HG03045 (cell line): Measurements from ENCODE around the gene COL7A1.

Source experiments
- ATAC-seq: cut with Tn5 transposase; IDR thresholded peaks from one replicate; pipeline ENCODE4 v1.9.1; 2021; ENCODE audit warnings: mild to moderate bottlenecking, moderate library complexity; ENCODE audit not compliant: unreplicated experiment

COL7A1 gene

DNA sequence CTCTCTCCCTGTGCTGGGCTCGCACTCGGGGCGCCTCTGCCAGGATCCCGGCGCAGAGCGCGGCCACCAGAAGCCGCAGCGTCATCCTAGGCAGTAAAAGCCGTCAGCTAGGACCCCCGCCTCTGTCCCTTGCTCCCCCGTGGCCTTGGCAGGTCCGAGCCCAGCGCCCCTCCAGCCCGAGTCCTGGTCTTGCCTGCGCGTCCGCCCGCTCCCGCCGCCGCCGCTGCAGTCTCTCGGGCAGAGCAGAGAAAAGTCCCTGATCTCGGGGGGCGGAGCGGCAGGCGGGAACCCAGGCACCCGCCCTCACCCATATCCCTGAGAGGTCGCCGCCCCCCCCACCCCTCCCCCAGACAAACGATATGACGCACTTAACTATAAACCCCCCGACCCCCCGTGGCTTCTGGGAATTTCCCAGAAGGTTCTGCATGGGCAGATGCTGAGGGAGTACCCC lies at the start of gene COL7A1:
COL7A1 (minus strand) TSS at position 255 of the 451 bp plus-strand sequence; CDS start at position 85, 170 bp downstream.
- no peak for ATAC-seq

DNA sequence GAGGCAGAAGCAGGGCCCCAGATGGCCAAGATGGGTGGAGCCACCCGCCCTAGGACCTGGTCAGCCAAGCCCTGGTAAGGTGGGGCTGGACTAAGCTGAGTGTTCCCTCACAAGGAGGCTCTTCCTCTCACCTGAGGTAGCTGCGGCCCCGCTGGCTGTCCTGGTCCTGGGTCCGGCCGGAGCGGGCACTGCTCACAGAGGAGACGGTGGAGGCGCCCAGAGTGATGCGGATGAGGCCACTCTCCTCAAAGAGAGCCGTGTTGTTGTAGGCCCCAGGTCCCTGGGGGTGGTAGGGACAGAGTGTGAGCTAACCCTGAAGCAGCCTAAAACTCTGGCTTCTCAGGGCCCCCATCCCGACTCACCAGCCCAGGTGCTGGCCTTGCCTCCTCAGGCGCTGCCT lies 47.5 kb upstream of the COL7A1 start:
- ATAC-seq: no peak

DNA sequence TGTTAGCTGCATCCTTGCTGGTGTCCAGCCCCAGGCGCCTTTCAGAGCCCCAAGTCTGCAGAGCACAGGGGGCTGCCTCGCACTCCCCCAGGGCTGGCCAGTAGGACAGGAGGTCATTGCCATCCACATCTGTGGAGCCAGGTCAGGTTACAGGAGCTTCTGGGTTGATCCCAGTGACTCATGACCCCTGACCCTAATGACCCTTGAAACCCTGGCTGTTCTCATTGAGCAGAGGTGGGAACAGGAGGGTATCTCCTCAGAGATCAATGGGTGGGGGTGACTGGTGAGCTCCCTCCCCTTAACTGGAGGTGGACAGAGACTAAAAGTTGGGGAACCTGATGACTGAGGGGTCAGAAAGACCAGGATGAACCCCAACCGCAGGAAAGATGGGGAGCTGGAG lies 46.3 kb upstream of the COL7A1 start:
- ATAC-seq: no peak

GRCh38 chr3:48639944-48640606 lies 44.9 kb upstream of the COL7A1 start:
- ATAC-seq: no peak

- no peak for ATAC-seq
These were observed 42.2 kb upstream of the COL7A1 start for GRCh38 chr3:48637305-48637704.

- no peak for ATAC-seq
These were observed 41.1 kb upstream of the COL7A1 start for GRCh38 chr3:48636149-48636655.

DNA sequence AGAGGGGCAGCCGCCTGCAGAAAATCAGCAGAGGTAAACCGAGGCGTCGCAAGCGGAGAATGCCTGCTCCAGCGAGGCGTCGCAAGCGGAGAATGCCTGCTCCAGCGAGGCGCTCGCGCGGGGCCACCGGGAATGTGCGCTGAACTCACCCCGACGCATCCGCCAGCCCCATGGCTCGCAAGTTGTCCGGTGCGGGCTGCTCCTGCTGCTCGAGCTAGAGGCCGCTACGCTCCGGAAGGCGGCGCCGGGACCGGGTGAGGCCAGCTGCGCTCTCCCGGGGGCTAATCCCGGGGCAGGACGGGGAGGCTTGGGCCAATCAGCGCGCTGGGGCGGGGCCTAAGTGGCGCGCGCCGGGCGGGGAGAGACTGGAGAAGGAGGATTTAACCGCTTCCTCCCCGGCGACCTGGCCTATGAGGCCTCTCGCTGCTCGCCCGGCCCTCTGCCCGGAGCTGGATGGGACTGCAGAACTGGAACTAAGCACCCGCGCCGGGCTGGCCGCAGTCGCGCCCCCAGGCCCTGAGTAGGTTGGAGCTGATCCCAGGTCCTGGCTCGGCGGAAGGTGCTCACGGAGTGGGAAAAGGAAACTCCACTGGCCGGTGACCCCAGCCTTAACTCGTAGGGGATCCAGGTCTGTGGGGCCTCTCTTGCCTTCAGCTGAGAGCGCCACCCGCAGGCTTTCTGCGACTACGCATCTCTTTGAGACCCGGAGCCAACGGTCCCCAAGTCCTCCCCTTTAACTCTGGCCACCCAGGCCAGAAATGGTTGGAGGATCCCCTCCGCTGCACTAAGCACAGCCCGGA lies 40.3 kb upstream of the COL7A1 start, which contains the start of gene SLC26A6:
SLC26A6 (minus strand) TSS at position 240 of the 800 bp plus-strand sequence; CDS start at position 172, 68 bp downstream.
- ATAC-seq: peak; percentile 90

DNA sequence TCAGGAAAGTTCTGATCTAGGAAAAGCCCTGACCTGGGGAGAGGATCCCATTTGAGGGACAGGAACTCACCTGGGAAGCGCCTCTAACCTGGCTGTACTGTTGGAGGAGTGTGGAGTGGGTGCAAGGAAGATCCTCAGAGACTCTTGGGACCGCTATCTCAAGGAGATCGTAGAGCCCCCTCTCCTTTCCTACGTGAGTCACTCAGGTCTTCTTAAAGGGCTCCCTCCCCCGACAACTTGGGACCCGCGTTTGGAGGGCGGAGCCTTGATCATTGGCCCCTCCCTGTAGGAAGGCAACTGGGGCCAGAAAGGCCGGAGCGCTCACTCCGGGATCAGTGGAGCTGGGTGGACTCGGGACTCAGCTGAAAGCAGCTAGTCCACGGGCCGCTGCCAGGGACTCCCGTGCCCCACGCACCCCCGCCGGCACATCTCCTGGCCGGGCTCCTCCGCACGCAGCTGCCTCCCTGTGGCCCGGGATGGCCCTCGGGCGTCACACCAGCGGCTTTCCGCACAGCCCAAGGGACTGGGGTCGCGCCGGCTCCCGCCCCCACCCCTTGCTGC lies 39.6 kb upstream of the COL7A1 start:
- peak; percentile 24 for ATAC-seq

DNA sequence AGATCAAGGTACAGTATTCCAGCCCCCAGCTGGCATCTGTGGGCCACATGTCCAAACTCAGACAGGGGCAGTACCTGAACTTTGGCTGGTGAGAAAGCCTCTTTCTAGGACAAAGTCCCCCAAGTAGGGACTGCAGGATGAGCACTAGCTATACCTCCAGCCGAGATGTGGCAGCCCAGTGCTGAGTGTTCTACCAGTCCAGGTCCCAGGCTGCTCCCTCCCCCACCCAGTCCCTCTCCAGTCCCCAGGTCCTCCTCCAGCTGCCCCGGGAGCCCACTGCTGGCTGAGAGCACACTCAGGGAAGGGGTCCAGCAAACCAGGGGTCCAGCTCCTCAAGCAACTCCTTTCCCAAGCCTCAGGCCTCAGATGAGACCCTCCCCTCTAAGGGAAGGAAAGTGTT lies 38.6 kb upstream of the COL7A1 start:
- ATAC-seq: no peak

- ATAC-seq: no peak
These were observed 38.1 kb upstream of the COL7A1 start for GRCh38 chr3:48633256-48633655.

DNA sequence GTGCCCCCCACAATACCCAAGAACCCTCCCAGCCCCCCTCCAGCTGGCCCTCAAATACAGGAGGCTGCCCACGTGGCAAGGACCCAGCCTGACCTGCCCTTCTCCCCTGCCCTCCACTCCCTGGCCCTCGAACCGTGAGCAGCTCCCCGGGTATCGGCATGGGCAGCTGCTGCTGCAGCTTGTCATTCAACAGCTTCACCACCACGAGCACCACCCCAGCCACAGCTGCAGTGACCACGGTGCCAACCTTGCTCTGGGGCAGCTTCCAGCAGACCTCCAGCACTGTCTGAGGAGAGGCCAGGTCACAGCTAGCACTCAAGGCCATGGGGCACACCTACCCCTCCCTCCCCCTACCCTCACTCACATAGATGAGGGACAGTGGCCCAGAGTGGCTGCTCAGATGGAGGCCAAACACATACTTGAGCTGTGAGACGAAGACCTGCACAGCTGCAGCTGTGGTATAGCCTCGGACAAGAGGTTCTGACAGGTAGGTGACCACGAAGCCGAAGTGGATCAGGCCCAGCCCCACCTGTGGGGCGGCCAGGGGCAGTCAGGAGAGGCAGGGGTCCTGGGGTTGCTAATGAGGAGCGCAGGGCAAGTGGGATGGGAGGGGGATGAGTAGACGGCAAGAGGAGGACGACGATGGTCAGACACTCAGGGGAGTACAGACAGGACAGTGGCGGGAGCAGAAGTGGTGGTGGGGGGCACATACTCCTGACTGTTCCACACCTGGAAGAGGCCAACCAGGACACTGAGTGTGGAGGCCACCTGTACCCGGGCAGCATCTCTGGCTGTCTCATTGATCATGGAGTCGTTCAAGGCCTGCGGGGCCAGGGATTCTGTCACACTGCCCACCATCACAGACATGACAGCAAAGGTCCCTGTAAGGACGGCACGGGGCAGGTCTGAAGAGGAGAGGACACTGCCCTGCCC lies 36.7 kb upstream of the COL7A1 start:
- no peak for ATAC-seq

GRCh38 chr3:48630833-48631232 lies 35.7 kb upstream of the COL7A1 start:
- ATAC-seq: no peak

GRCh38 chr3:48630407-48630806 lies 35.3 kb upstream of the COL7A1 start:
- ATAC-seq: no peak

DNA sequence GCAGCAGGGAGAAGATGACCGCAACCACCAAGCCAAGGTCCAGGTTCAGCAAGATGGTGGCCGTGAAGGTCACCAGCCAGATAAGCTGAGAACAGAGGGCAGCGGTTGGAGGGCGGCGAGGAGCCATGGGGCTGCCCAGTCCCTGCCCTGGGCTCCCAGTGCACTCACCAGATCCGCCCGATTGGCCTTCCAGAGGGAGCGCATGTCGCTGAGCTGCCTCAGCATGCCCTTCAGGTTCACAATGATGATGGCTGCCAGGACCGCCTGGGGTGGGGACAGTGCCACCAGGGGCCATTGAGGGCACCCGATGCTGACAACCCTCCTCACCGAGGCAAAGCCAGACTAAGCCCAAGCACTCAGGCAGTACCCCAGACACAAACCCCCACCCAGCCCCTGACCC lies 34.8 kb upstream of the COL7A1 start:
- no peak for ATAC-seq

- ATAC-seq: no peak
These were observed 33.3 kb upstream of the COL7A1 start for GRCh38 chr3:48628277-48629017.

- ATAC-seq: no peak
These were observed 30.5 kb upstream of the COL7A1 start for GRCh38 chr3:48625600-48625999.

DNA sequence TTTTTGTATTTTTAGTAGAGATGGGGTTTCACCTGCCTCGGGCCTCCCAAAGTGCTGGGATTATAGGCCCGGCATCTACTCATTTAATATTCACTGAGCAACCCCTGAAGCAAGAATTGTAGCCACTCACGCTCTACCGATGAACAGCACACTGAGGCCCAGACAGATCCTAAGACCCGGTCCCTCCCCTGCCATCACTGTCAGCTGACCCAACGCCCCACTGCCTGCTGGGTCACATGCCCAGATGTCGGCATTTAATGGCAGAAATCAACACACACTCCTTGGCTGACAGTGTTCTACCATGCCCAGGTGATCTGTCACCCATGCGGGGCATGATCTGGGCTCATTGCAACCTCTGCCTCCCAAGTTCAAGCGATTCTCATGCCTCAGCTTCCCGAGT lies 29.6 kb upstream of the COL7A1 start:
- ATAC-seq: no peak

DNA sequence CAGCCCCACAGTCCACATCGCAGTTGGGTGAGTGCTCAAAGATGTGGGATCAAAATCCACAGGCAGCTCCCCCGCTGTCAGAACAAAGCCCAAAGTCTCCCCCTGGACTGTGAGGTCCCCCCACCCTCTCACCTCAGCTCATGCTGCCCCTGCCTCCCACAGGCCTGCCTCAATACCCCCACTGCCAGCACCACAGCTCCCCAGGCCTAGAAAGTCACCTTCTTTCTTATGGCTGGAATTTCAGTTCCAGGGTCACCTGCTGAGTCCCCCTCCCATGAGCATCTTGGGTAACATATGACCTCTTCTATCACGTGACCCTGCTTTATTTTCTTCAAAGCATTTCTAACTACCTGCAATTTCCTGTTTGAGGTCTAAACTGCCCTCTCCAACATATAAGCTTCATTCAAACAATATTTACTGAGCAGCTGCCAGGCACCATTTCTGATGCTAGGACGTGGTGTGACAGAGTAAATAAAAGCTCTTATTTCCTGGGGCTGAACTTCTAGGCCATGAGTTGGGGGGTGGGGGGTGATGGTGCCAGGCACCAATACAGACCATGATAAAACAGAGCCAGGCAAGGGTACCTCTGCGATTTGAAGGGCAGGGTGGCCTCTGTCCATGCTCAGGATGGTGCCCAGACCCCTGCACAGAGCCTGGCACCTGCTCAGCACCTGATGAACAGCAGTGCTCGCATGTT lies 28.9 kb upstream of the COL7A1 start:
- no peak for ATAC-seq

- no peak for ATAC-seq
These were observed 26.3 kb upstream of the COL7A1 start, which contains the start of gene TMEM89 for GRCh38 chr3:48621461-48621869. Gene TMEM89 (minus strand): TSS chr3:48621769. CDS start chr3:48621756, 13 bp downstream.
